GM21786 (cell line): ENCODE measurements around the gene ABCC8.
"Not testable (repeated sequence)": the region's sequence is repeated elsewhere in the genome, so short reads cannot be mapped to it uniquely, and the experiment has no call there.

ENCODE experiments used
- ATAC-seq: cut with Tn5 transposase; IDR thresholded peaks from one replicate; pipeline ENCODE4 v1.9.1; 2021; ENCODE audit not compliant: unreplicated experiment

ABCC8 gene

GRCh38 chr11:17431139-17431538 lies 45.5 kb downstream of the ABCC8 start:
- no peak for ATAC-seq

- no peak for ATAC-seq
These were observed 46.0 kb downstream of the ABCC8 start for GRCh38 chr11:17430616-17431015.

- ATAC-seq, result no peak
These were observed 47.7 kb downstream of the ABCC8 start for GRCh38 chr11:17428925-17429324.

- ATAC-seq, result no peak
These were observed 48.4 kb downstream of the ABCC8 start for GRCh38 chr11:17428261-17428660.

GRCh38 chr11:17426233-17426632 lies 50.4 kb downstream of the ABCC8 start:
- ATAC-seq, result not testable (repeated sequence)

GRCh38 chr11:17423533-17424310 lies 52.9 kb downstream of the ABCC8 start:
- ATAC-seq, result no peak

GRCh38 chr11:17421781-17422180 lies 54.9 kb downstream of the ABCC8 start:
- ATAC-seq, result no peak

GRCh38 chr11:17418444-17419081 lies 58.1 kb downstream of the ABCC8 start:
- no peak for ATAC-seq

GRCh38 chr11:17416492-17416891 lies 60.2 kb downstream of the ABCC8 start:
- ATAC-seq, result no peak

- no peak for ATAC-seq
These were observed 61.0 kb downstream of the ABCC8 start for GRCh38 chr11:17415523-17416104.

GRCh38 chr11:17414992-17415391 lies 61.7 kb downstream of the ABCC8 start:
- no peak for ATAC-seq

GRCh38 chr11:17414317-17414737 lies 62.3 kb downstream of the ABCC8 start:
- ATAC-seq, result no peak

GRCh38 chr11:17413414-17414316 lies 63.0 kb downstream of the ABCC8 start:
- no peak for ATAC-seq

GRCh38 chr11:17412488-17413180 lies 64.0 kb downstream of the ABCC8 start:
- no peak for ATAC-seq

- no peak for ATAC-seq
These were observed 65.2 kb downstream of the ABCC8 start for GRCh38 chr11:17411418-17411817.

GRCh38 chr11:17410606-17411379 lies 65.9 kb downstream of the ABCC8 start:
- ATAC-seq, result no peak

GRCh38 chr11:17408641-17409040 lies 68.0 kb downstream of the ABCC8 start:
- no peak for ATAC-seq

GRCh38 chr11:17408026-17408425 lies 68.6 kb downstream of the ABCC8 start:
- no peak for ATAC-seq

- ATAC-seq, result no peak
These were observed 69.1 kb downstream of the ABCC8 start for GRCh38 chr11:17407575-17407974.

- ATAC-seq, result no peak
These were observed 69.9 kb downstream of the ABCC8 start for GRCh38 chr11:17406818-17407149.
